HEK293 (cell line): ENCODE results near the gene LINC00632.
A peak's percentile ranks its signal among the peaks of the same experiment; 100 is the strongest.

Source experiments
- CTCF ChIA-PET: fragments of 350-600 bp; formaldehyde crosslinking; extraction: SDS; loops from one replicate; lab custom pipeline; 2021; ENCODE audit warnings: antibody characterized with exemption; lab: Yijun Ruan, JAX
- POLR2A ChIA-PET: fragments of 300-600 bp; formaldehyde crosslinking; extraction: SDS; loops from one replicate; lab custom pipeline; 2020; ENCODE audit warnings: antibody characterized with exemption, inconsistent platforms; lab: Yijun Ruan, JAX
- H3K27ac ChIP-seq: fragments of 200-500 bp; sonication (Bioruptor generic); 2 replicates; pipeline ENCODE4 v1.5.1; 2014; ENCODE audit warnings: low read depth, low read length, control low read depth, inconsistent platforms; ENCODE audit errors: extremely low read depth
- H3K36me3 ChIP-seq, 2 experiments: fragments of 200-500 bp in 1 of 2; sonication (Bioruptor generic) in 1 of 2; 1 replicate in 1 of 2; 2 replicates in 1 of 2; pipeline ENCODE4 v1.5.1; 2014 to 2017; ENCODE audit warnings: inconsistent platforms in 2 of 2, low read length in 2 of 2; ENCODE audit not compliant: control insufficient read depth in 2 of 2, insufficient read depth in 1 of 2
- H3K4me1 ChIP-seq: fragments of 200-500 bp; sonication (Bioruptor generic); 2 replicates; pipeline ENCODE4 v1.5.1; 2014; ENCODE audit warnings: mild to moderate bottlenecking, low read length, inconsistent platforms; ENCODE audit not compliant: control insufficient read depth, insufficient read depth
- H3K4me3 ChIP-seq: 2 replicates; pipeline ENCODE4 v1.5.1; 2011; ENCODE audit warnings: low read depth, mild to moderate bottlenecking, control low read depth, low read length, moderate library complexity
- H3K9me3 ChIP-seq: fragments of 200-500 bp; sonication (Bioruptor generic); 2 replicates; pipeline ENCODE4 v1.5.1; 2014; ENCODE audit warnings: low read depth, low read length, inconsistent platforms; ENCODE audit not compliant: control insufficient read depth, insufficient read depth
- BCL6B ChIP-seq: fragments of 450-650 bp; formaldehyde crosslinking; IDR thresholded peaks from 2 replicates; pipeline ENCODE4 v1.5.1; 2017; ENCODE audit warnings: missing biosample characterization, missing genetic modification characterization
- GLI4 ChIP-seq: fragments of 450-650 bp; formaldehyde crosslinking; IDR thresholded peaks from 2 replicates; pipeline ENCODE4 v1.5.1; 2016; ENCODE audit warnings: missing biosample characterization, missing genetic modification characterization
- KLF1 ChIP-seq: fragments of 450-650 bp; formaldehyde crosslinking; IDR thresholded peaks from 2 replicates; pipeline ENCODE4 v1.5.1; 2016; ENCODE audit warnings: missing biosample characterization, missing genetic modification characterization
- PRDM10 ChIP-seq: fragments of 450-650 bp; formaldehyde crosslinking; IDR thresholded peaks from 2 replicates; pipeline ENCODE4 v1.5.1; 2016; ENCODE audit warnings: missing biosample characterization, missing genetic modification characterization
- SP2 ChIP-seq: fragments of 450-650 bp; formaldehyde crosslinking; IDR thresholded peaks from 2 replicates; pipeline ENCODE4 v1.5.1; 2016; ENCODE audit warnings: missing biosample characterization, missing genetic modification characterization
- SP3 ChIP-seq: fragments of 450-650 bp; formaldehyde crosslinking; IDR thresholded peaks from 2 replicates; pipeline ENCODE4 v1.5.1; 2016; ENCODE audit warnings: missing biosample characterization, missing genetic modification characterization
- ZBTB17 ChIP-seq: fragments of 450-650 bp; formaldehyde crosslinking; IDR thresholded peaks from 2 replicates; pipeline ENCODE4 v1.5.1; 2016; ENCODE audit warnings: missing biosample characterization, missing genetic modification characterization
- ZBTB20 ChIP-seq: fragments of 450-650 bp; formaldehyde crosslinking; IDR thresholded peaks from 2 replicates; pipeline ENCODE4 v1.5.1; 2016; ENCODE audit warnings: missing biosample characterization, missing genetic modification characterization
- ZFP69B ChIP-seq: fragments of 450-650 bp; formaldehyde crosslinking; IDR thresholded peaks from 2 replicates; pipeline ENCODE4 v1.5.1; 2016; ENCODE audit warnings: missing biosample characterization, missing genetic modification characterization
- ZNF146 ChIP-seq: fragments of 450-650 bp; formaldehyde crosslinking; IDR thresholded peaks from 2 replicates; pipeline ENCODE4 v1.5.1; 2016; ENCODE audit warnings: missing biosample characterization, missing genetic modification characterization
- ZNF341 ChIP-seq: fragments of 450-650 bp; formaldehyde crosslinking; IDR thresholded peaks from 2 replicates; pipeline ENCODE4; 2016; ENCODE audit warnings: low read depth, missing biosample characterization, missing genetic modification characterization
- ZNF660 ChIP-seq: fragments of 450-650 bp; IDR thresholded peaks from 2 replicates; pipeline ENCODE4 v1.5.1; 2018; ENCODE audit warnings: missing biosample characterization, mild to moderate bottlenecking, missing genetic modification characterization
- ZNF692 ChIP-seq: fragments of 450-650 bp; formaldehyde crosslinking; IDR thresholded peaks from 2 replicates; pipeline ENCODE4 v1.5.1; 2016; ENCODE audit warnings: missing biosample characterization, missing genetic modification characterization
- ZSCAN18 ChIP-seq: fragments of 450-650 bp; formaldehyde crosslinking; IDR thresholded peaks from 2 replicates; pipeline ENCODE4 v1.5.1; 2016; ENCODE audit warnings: missing biosample characterization, missing genetic modification characterization
- ZSCAN30 ChIP-seq: fragments of 450-650 bp; IDR thresholded peaks from 2 replicates; pipeline ENCODE4 v1.5.1; 2018; ENCODE audit warnings: missing biosample characterization, mild to moderate bottlenecking, missing genetic modification characterization, moderate library complexity

The LINC00632 gene

GRCh38 chrX:140764401-140764919, 54.9 kb downstream of the LINC00632 start:
- TF ChIP-seq ZFP69B = peak; percentile 37; the same call in 1 of the 2 replicates
- TF ChIP-seq KLF1 = no peak
- 0 out of 2 replicates have a peak, but pooled peaks have one; percentile 9 for TF ChIP-seq PRDM10 (tag by site-specific recombination)
- peak; percentile 59; the same call in 1 of the 2 replicates for TF ChIP-seq ZNF692
- peak; percentile 46 for TF ChIP-seq ZNF341 (tag by site-specific recombination)
- peak; percentile 77 for TF ChIP-seq ZBTB17 (tag by site-specific recombination)
- no peak for TF ChIP-seq ZSCAN18 (tag by site-specific recombination)
- no peak for TF ChIP-seq GLI4
- peak; percentile 39 for TF ChIP-seq SP2 (tag by site-specific recombination)
- no peak for TF ChIP-seq ZNF660 (tag by site-specific recombination)
- no peak for TF ChIP-seq ZSCAN30
- peak; percentile 60 for TF ChIP-seq SP3 (tag by site-specific recombination)
- no peak for TF ChIP-seq ZNF146
- Histone ChIP-seq H3K4me3 (peak overlapping the region; percentile 0), H3K27ac (no peak overlapping the region), H3K9me3 (no peaks in the 10 kb centered on the region), H3K4me1 (no peaks in the 10 kb centered on the region), H3K36me3 (no peaks in the 10 kb centered on the region)
- POLR2A ChIA-PET = no interaction called here
- CTCF ChIA-PET = interaction anchor here (0.5 to 3.6 kb wide), 7 partner anchors 9 to 515 kb away, joined by 3 to 28 read pairs (median 7); no protein-coding TSS in a partner anchor

- POLR2A ChIA-PET = no interaction called here
- no peak overlapping the region for H3K4me3 ChIP-seq
Measured at GRCh38 chrX:140765043-140765784, 55.7 kb downstream of the LINC00632 start.

More at GRCh38 chrX:140765043-140765784, 55.7 kb downstream of the LINC00632 start:
- Histone ChIP-seq H3K27ac (no peak overlapping the region), H3K4me1 (no peaks in the 10 kb centered on the region), H3K9me3 (no peaks in the 10 kb centered on the region)
- CTCF ChIA-PET = interaction anchor here (0.5 to 3.6 kb wide), 10 partner anchors 9 to 514 kb away, joined by 3 to 28 read pairs (median 7); no protein-coding TSS in a partner anchor
- TF ChIP-seq ZBTB20 (tag by site-specific recombination) (no peak), BCL6B (tag by site-specific recombination) (no peak)
- TF ChIP-seq, all 188 proteins: peak for 0
- H3K36me3 ChIP-seq = no peaks in the 10 kb centered on the region
